Omental fat pad (tissue), 4 donors: ENCODE data around the gene BCL2L15. TPM values are rescaled to one million over a fixed set of nuclear protein-coding genes. Genes with fewer than 3 reads are reported as not detected.

Experiments used
- ATAC-seq: fragments of 150-250 bp; one replicate; pipeline ENCODE4 v1.9.1; 2016; ENCODE audit warnings: mild to moderate bottlenecking, moderate library complexity; ENCODE audit not compliant: low FRiP score
- DNase-seq: peaks from one replicate; pipeline ENCODE4 v3.0.0-alpha.2; 2019; ENCODE audit warnings: low spot score
- CTCF ChIP-seq, 3 donors: fragments of 450-650 bp; IDR thresholded peaks; one replicate each; pipeline ENCODE4 v1.5.1; 2016 to 2017; ENCODE audit warnings: antibody characterized with exemption in 3 of 3, mild to moderate bottlenecking in 3 of 3, moderate library complexity in 2 of 3
- total RNA-seq, 4 donors: library from RNA; depleted of rRNA; stranded (reverse); fragments of >200 nt; gene quantifications; one replicate each; pipeline ENCODE4 v1.1.0, GENCODE V29; 2016

Gene BCL2L15
- total RNA-seq, 4 donors from 2014 or later, result 0.19 to 0.63 (median 0.37) TPM

GRCh38 chr1:113886417-113887401 lies 672 bp downstream of the BCL2L15 start:
- DNase-seq, result no peak
- TF ChIP-seq CTCF (IDR thresholded peaks at IDR 0.05), result no peak
- no peak for ATAC-seq

- ATAC-seq (no peak), DNase-seq (no peak)
- TF ChIP-seq CTCF (IDR thresholded peaks at IDR 0.05), result no peak
Observed at GRCh38 chr1:113881661-113882060, 5.7 kb downstream of the BCL2L15 start.

- TF ChIP-seq CTCF (IDR thresholded peaks at IDR 0.05), result no peak
- ATAC-seq (no peak), DNase-seq (no peak)
Observed at GRCh38 chr1:113879739-113880038, 7.7 kb downstream of the BCL2L15 start.

- DNase-seq (no peak), ATAC-seq (no peak)
- TF ChIP-seq CTCF (IDR thresholded peaks at IDR 0.05), result no peak
Observed at GRCh38 chr1:113876176-113876575, 11.2 kb downstream of the BCL2L15 start.

GRCh38 chr1:113875714-113876113 lies 11.7 kb downstream of the BCL2L15 start:
- TF ChIP-seq CTCF (IDR thresholded peaks at IDR 0.05), result no peak
- no peak for ATAC-seq
- no peak for DNase-seq

GRCh38 chr1:113874012-113874879 lies 13.1 kb downstream of the BCL2L15 start:
- ATAC-seq (no peak), DNase-seq (no peak)
- no peak for TF ChIP-seq CTCF (IDR thresholded peaks at IDR 0.05)
